Liver (tissue), 3 donors: ENCODE measurements around the gene HEG1.

Experiments used
- ATF3 ChIP-seq: IDR thresholded peaks from 2 replicates; pipeline ENCODE4 v1.6.1; 2016; ENCODE audit warnings: antibody characterized with exemption
- CTCF ChIP-seq: fragments of 150-350 bp; IDR thresholded peaks from 2 replicates; pipeline ENCODE4 v1.5.1; 2017; ENCODE audit warnings: improper control_type of control experiment, low read depth, low read length; ENCODE audit not compliant: missing input control
- REST ChIP-seq: IDR thresholded peaks from 2 replicates; pipeline ENCODE4 v1.6.1; 2016; ENCODE audit warnings: antibody characterized with exemption, mild to moderate bottlenecking
- donor health status: healthy.
- donor health status: healthy.

GRCh38 chr3:125062904-125063618, 7.3 kb upstream of the HEG1 start:
- TF ChIP-seq ATF3 (no peak), CTCF (no peak), REST (no peak)
